ENCODE data around the gene ABLIM2.

The ABLIM2 gene

GRCh38 chr4:8043596-8043995, 115.0 kb downstream of the ABLIM2 start:
- H3K4me3 ChIP-seq (ENCODE audit: low read length in 2 of 2), result no peak overlapping the region
- H3K9me3 ChIP-seq (ENCODE audit: control insufficient read depth in 2 of 2, low read length in 2 of 2), result no peaks in the 10 kb centered on the region
- H3K9ac ChIP-seq (ENCODE audit: low read depth in 1 of 2, low read length in 2 of 2), result no peak overlapping the region
- no peak overlapping the region for H3K27ac ChIP-seq (ENCODE audit: low read depth in 2 of 2, low read length in 2 of 2)
- peaks cover 6 to 15% of the 10 kb centered on the region in 2 donors for H3K4me1 ChIP-seq (ENCODE audit: control insufficient read depth in 2 of 2, insufficient read depth in 2 of 2, low read length in 2 of 2)
- H3K36me3 ChIP-seq (ENCODE audit: control insufficient read depth in 2 of 2, insufficient read depth in 2 of 2, low read length in 2 of 2), result no peaks in the 10 kb centered on the region
- peaks cover 0 to 2% of the 10 kb centered on the region in 2 donors for H3K27me3 ChIP-seq (ENCODE audit: control insufficient read depth in 2 of 2, insufficient read depth in 2 of 2, low read length in 2 of 2)

GRCh38 chr4:8041868-8042267, 116.7 kb downstream of the ABLIM2 start:
- Histone ChIP-seq H3K4me1 (ENCODE audit: control insufficient read depth in 2 of 2, insufficient read depth in 2 of 2, low read length in 2 of 2) (peaks cover 6 to 15% of the 10 kb centered on the region in 2 donors), H3K27me3 (ENCODE audit: control insufficient read depth in 2 of 2, insufficient read depth in 2 of 2, low read length in 2 of 2) (peaks cover 0 to 2% of the 10 kb centered on the region in 2 donors), H3K27ac (ENCODE audit: low read depth in 2 of 2, low read length in 2 of 2) (no peak overlapping the region), H3K36me3 (ENCODE audit: control insufficient read depth in 2 of 2, insufficient read depth in 2 of 2, low read length in 2 of 2) (no peaks in the 10 kb centered on the region), H3K9me3 (ENCODE audit: control insufficient read depth in 2 of 2, low read length in 2 of 2) (no peaks in the 10 kb centered on the region), H3K4me3 (ENCODE audit: low read length in 2 of 2) (no peak overlapping the region), H3K9ac (ENCODE audit: low read depth in 1 of 2, low read length in 2 of 2) (no peak overlapping the region)

GRCh38 chr4:8041172-8041571, 117.4 kb downstream of the ABLIM2 start:
- Histone ChIP-seq H3K36me3 (ENCODE audit: control insufficient read depth in 2 of 2, insufficient read depth in 2 of 2, low read length in 2 of 2) (no peaks in the 10 kb centered on the region), H3K4me3 (ENCODE audit: low read length in 2 of 2) (no peak overlapping the region), H3K9ac (ENCODE audit: low read depth in 1 of 2, low read length in 2 of 2) (no peak overlapping the region), H3K27ac (ENCODE audit: low read depth in 2 of 2, low read length in 2 of 2) (no peak overlapping the region), H3K9me3 (ENCODE audit: control insufficient read depth in 2 of 2, low read length in 2 of 2) (no peaks in the 10 kb centered on the region), H3K27me3 (ENCODE audit: control insufficient read depth in 2 of 2, insufficient read depth in 2 of 2, low read length in 2 of 2) (peaks cover 0 to 2% of the 10 kb centered on the region in 2 donors), H3K4me1 (ENCODE audit: control insufficient read depth in 2 of 2, insufficient read depth in 2 of 2, low read length in 2 of 2) (peaks cover 6 to 13% of the 10 kb centered on the region in 2 donors)

GRCh38 chr4:8040607-8041006, 118.0 kb downstream of the ABLIM2 start:
- Histone ChIP-seq H3K9ac (ENCODE audit: low read depth in 1 of 2, low read length in 2 of 2) (no peak overlapping the region), H3K4me1 (ENCODE audit: control insufficient read depth in 2 of 2, insufficient read depth in 2 of 2, low read length in 2 of 2) (peaks cover 6 to 7% of the 10 kb centered on the region in 2 donors), H3K4me3 (ENCODE audit: low read length in 2 of 2) (no peak overlapping the region), H3K27me3 (ENCODE audit: control insufficient read depth in 2 of 2, insufficient read depth in 2 of 2, low read length in 2 of 2) (peaks cover 0 to 2% of the 10 kb centered on the region in 2 donors), H3K27ac (ENCODE audit: low read depth in 2 of 2, low read length in 2 of 2) (no peak overlapping the region), H3K9me3 (ENCODE audit: control insufficient read depth in 2 of 2, low read length in 2 of 2) (no peaks in the 10 kb centered on the region), H3K36me3 (ENCODE audit: control insufficient read depth in 2 of 2, insufficient read depth in 2 of 2, low read length in 2 of 2) (no peaks in the 10 kb centered on the region)

GRCh38 chr4:8039853-8040252, 118.8 kb downstream of the ABLIM2 start:
- peaks cover 0 to 2% of the 10 kb centered on the region in 2 donors for H3K27me3 ChIP-seq (ENCODE audit: control insufficient read depth in 2 of 2, insufficient read depth in 2 of 2, low read length in 2 of 2)
- no peak overlapping the region for H3K27ac ChIP-seq (ENCODE audit: low read depth in 2 of 2, low read length in 2 of 2)
- H3K9ac ChIP-seq (ENCODE audit: low read depth in 1 of 2, low read length in 2 of 2), result no peak overlapping the region
- no peaks in the 10 kb centered on the region for H3K9me3 ChIP-seq (ENCODE audit: control insufficient read depth in 2 of 2, low read length in 2 of 2)
- no peak overlapping the region for H3K4me3 ChIP-seq (ENCODE audit: low read length in 2 of 2)
- H3K4me1 ChIP-seq (ENCODE audit: control insufficient read depth in 2 of 2, insufficient read depth in 2 of 2, low read length in 2 of 2), result peaks cover 4 to 6% of the 10 kb centered on the region in 2 donors
- H3K36me3 ChIP-seq (ENCODE audit: control insufficient read depth in 2 of 2, insufficient read depth in 2 of 2, low read length in 2 of 2), result no peaks in the 10 kb centered on the region

- H3K9ac ChIP-seq (ENCODE audit: low read depth in 1 of 2, low read length in 2 of 2), result no peak overlapping the region
- no peak overlapping the region for H3K27ac ChIP-seq (ENCODE audit: low read depth in 2 of 2, low read length in 2 of 2)
- H3K36me3 ChIP-seq (ENCODE audit: control insufficient read depth in 2 of 2, insufficient read depth in 2 of 2, low read length in 2 of 2), result no peaks in the 10 kb centered on the region
- H3K4me3 ChIP-seq (ENCODE audit: low read length in 2 of 2), result no peak overlapping the region
- H3K9me3 ChIP-seq (ENCODE audit: control insufficient read depth in 2 of 2, low read length in 2 of 2), result no peaks in the 10 kb centered on the region
- H3K4me1 ChIP-seq (ENCODE audit: control insufficient read depth in 2 of 2, insufficient read depth in 2 of 2, low read length in 2 of 2), result peaks cover 0 to 6% of the 10 kb centered on the region in 2 donors
- H3K27me3 ChIP-seq (ENCODE audit: control insufficient read depth in 2 of 2, insufficient read depth in 2 of 2, low read length in 2 of 2), result peaks cover 0 to 2% of the 10 kb centered on the region in 2 donors
Observed at GRCh38 chr4:8039290-8039689, 119.3 kb downstream of the ABLIM2 start.

- Histone ChIP-seq H3K4me3 (ENCODE audit: low read length in 2 of 2) (no peak overlapping the region), H3K36me3 (ENCODE audit: control insufficient read depth in 2 of 2, insufficient read depth in 2 of 2, low read length in 2 of 2) (no peaks in the 10 kb centered on the region), H3K9ac (ENCODE audit: low read depth in 1 of 2, low read length in 2 of 2) (no peak overlapping the region), H3K27ac (ENCODE audit: low read depth in 2 of 2, low read length in 2 of 2) (no peak overlapping the region), H3K4me1 (ENCODE audit: control insufficient read depth in 2 of 2, insufficient read depth in 2 of 2, low read length in 2 of 2) (peaks cover 0 to 6% of the 10 kb centered on the region in 2 donors), H3K9me3 (ENCODE audit: control insufficient read depth in 2 of 2, low read length in 2 of 2) (no peaks in the 10 kb centered on the region), H3K27me3 (ENCODE audit: control insufficient read depth in 2 of 2, insufficient read depth in 2 of 2, low read length in 2 of 2) (peaks cover 0 to 2% of the 10 kb centered on the region in 2 donors)
Observed at GRCh38 chr4:8038719-8039251, 119.8 kb downstream of the ABLIM2 start.

- no peak overlapping the region for H3K9ac ChIP-seq (ENCODE audit: low read depth in 1 of 2, low read length in 2 of 2)
- no peak overlapping the region for H3K4me3 ChIP-seq (ENCODE audit: low read length in 2 of 2)
- no peak overlapping the region for H3K27ac ChIP-seq (ENCODE audit: low read depth in 2 of 2, low read length in 2 of 2)
- peaks cover 0 to 6% of the 10 kb centered on the region in 2 donors for H3K4me1 ChIP-seq (ENCODE audit: control insufficient read depth in 2 of 2, insufficient read depth in 2 of 2, low read length in 2 of 2)
- no peaks in the 10 kb centered on the region for H3K9me3 ChIP-seq (ENCODE audit: control insufficient read depth in 2 of 2, low read length in 2 of 2)
- H3K36me3 ChIP-seq (ENCODE audit: control insufficient read depth in 2 of 2, insufficient read depth in 2 of 2, low read length in 2 of 2), result no peaks in the 10 kb centered on the region
- H3K27me3 ChIP-seq (ENCODE audit: control insufficient read depth in 2 of 2, insufficient read depth in 2 of 2, low read length in 2 of 2), result peaks cover 0 to 2% of the 10 kb centered on the region in 2 donors
Observed at GRCh38 chr4:8038083-8038482, 120.5 kb downstream of the ABLIM2 start.

GRCh38 chr4:8037150-8037769, 121.4 kb downstream of the ABLIM2 start:
- Histone ChIP-seq H3K27me3 (ENCODE audit: control insufficient read depth in 2 of 2, insufficient read depth in 2 of 2, low read length in 2 of 2) (peaks cover 0 to 2% of the 10 kb centered on the region in 2 donors), H3K9me3 (ENCODE audit: control insufficient read depth in 2 of 2, low read length in 2 of 2) (no peaks in the 10 kb centered on the region), H3K4me1 (ENCODE audit: control insufficient read depth in 2 of 2, insufficient read depth in 2 of 2, low read length in 2 of 2) (peaks cover 0 to 6% of the 10 kb centered on the region in 2 donors), H3K9ac (ENCODE audit: low read depth in 1 of 2, low read length in 2 of 2) (no peak overlapping the region), H3K36me3 (ENCODE audit: control insufficient read depth in 2 of 2, insufficient read depth in 2 of 2, low read length in 2 of 2) (no peaks in the 10 kb centered on the region), H3K27ac (ENCODE audit: low read depth in 2 of 2, low read length in 2 of 2) (no peak overlapping the region), H3K4me3 (ENCODE audit: low read length in 2 of 2) (no peak overlapping the region)

GRCh38 chr4:8035371-8035780, 123.2 kb downstream of the ABLIM2 start:
- Histone ChIP-seq H3K36me3 (ENCODE audit: control insufficient read depth in 2 of 2, insufficient read depth in 2 of 2, low read length in 2 of 2) (no peaks in the 10 kb centered on the region), H3K27me3 (ENCODE audit: control insufficient read depth in 2 of 2, insufficient read depth in 2 of 2, low read length in 2 of 2) (no peaks in the 10 kb centered on the region), H3K9ac (ENCODE audit: low read depth in 1 of 2, low read length in 2 of 2) (no peak overlapping the region), H3K9me3 (ENCODE audit: control insufficient read depth in 2 of 2, low read length in 2 of 2) (no peaks in the 10 kb centered on the region), H3K4me1 (ENCODE audit: control insufficient read depth in 2 of 2, insufficient read depth in 2 of 2, low read length in 2 of 2) (peaks cover 0 to 6% of the 10 kb centered on the region in 2 donors), H3K27ac (ENCODE audit: low read depth in 2 of 2, low read length in 2 of 2) (no peak overlapping the region), H3K4me3 (ENCODE audit: low read length in 2 of 2) (no peak overlapping the region)

All from mucosa of rectum (tissue), 2 donors.